ENCODE data around the gene ANKS1B.
A peak's percentile ranks its signal among the peaks of the same experiment; 100 is the strongest.

ANKS1B gene

DNA sequence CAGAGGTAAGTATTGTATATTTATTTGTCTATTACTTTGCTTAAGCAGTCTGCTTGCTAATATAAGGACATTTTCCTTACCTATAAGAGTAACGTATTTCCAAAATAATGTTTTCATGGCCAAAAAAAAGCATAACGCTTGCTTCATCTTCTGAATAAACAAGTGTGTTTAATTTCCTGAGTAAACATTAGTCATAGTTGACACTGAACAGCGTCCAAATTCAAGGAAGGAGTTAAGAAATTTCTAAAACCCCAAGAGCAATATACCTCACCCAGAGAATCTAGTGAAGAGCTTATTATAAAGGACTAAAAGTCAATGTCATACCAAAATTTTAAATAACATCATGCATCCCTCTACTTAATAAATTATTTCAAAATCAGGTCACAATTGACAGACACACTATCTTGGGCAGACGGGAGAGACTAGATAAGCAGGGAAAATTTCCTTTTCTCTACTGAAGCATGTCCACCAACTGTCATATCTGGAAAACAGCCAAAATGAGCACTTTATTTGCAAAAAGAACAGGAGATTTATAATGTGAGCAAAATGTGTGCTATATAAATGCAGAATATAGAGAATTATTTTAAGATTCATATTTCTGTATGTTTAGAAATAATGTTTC is 25.1 kb downstream of the ANKS1B start:
- no peak for DNase-seq

DNA sequence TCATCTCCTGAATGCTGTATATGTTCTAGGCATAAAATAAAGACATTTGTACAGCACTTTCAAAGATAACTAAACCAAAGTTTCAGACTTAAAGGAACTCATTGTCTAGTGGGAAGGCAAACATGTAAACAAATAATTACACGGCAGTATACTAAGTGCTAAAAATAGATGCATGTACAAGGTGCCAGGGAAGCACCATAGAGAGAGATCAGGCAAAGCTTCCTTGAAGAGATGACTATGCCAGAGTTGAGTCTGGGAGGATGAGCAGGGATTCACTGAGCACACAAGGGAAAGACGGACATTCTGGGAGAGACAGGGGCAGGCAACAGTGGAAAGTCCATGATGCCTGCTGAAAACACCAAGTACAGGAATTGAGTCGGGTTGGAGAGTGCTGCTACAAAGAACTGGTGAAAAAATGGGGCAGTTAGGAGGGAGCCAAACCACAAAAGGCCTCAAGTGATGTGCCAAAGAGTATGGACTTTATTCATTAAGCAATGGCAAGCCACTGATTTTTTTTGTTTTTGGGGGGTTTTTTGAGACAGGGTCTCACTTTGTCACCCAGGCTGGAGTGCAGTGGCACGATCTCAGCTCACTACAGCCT is 26.8 kb downstream of the ANKS1B start:
- DNase-seq: no peak

DNA sequence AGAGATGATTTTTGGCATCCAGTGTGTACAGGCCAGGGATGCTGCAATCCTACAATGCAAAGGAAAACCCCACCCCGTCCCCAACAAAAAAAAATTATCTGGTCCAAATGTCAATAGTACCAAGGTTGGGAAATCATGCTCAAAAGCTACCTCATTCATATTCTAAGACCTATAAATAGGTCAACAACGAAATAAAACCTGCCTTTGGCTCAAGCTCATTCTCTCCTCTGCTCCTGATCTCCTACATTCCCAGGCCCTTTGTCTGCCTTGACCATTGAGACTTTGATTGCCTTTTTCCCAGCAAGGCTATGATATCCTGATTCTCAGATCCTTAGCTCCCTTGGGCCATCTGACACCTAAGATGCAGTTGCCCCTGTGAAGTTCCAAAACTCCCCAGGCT is 30.0 kb downstream of the ANKS1B start:
- DNase-seq: no peak

DNA sequence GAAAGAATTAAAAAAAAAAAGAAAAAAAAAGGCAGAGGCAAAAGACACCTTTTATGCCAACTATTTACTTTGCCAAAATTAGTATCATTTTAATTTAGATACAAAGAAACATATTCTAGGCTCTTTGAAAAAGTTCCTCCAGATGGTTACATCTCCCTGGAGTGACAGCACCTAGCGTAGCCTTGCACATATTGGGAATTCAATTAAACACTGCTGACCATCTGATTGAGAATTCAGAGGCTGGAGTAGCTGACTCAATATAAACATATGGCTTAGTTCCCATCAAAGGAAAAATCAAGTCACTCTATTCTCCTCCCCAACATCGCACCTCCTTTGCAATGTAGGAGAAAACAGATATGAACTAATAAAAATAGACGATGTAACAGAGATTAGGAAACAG is 36.4 kb downstream of the ANKS1B start:
- no peak for DNase-seq

- no peak for DNase-seq
Measured at GRCh38 chr12:99946131-99946530, 38.6 kb downstream of the ANKS1B start.

GRCh38 chr12:99935608-99936007 is 49.1 kb downstream of the ANKS1B start:
- DNase-seq: no peak

DNA sequence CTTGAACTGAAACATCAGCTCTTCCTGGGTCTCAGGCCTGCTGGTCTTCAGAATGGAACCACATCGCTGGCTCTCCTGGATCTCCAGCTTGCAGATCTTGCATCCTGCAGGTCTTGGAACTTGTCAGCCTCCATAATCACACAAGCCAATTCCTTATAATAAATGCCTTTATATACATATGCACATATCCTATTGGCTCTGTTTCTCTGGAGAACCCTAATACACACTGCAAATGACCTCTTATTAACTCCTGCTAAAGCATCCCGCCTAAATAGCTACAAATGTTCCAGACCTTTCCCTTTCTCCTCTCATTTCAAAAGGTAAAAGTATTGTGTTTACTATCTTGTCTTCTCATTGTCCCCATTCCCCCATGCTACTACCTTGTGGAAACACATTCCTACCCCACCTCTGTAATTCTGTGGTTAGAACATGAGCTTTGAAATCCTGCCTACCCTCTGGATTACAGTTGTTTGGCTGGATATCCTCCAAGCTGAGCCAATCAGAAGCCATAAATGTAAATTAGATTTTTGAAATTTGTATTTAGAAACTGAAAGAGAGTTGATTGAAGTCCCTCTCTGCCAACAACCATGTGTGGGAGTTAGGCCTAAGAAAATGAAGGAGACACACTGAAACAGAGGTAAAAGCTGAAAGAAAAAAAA is 58.1 kb downstream of the ANKS1B start:
- DNase-seq: no peak

DNA sequence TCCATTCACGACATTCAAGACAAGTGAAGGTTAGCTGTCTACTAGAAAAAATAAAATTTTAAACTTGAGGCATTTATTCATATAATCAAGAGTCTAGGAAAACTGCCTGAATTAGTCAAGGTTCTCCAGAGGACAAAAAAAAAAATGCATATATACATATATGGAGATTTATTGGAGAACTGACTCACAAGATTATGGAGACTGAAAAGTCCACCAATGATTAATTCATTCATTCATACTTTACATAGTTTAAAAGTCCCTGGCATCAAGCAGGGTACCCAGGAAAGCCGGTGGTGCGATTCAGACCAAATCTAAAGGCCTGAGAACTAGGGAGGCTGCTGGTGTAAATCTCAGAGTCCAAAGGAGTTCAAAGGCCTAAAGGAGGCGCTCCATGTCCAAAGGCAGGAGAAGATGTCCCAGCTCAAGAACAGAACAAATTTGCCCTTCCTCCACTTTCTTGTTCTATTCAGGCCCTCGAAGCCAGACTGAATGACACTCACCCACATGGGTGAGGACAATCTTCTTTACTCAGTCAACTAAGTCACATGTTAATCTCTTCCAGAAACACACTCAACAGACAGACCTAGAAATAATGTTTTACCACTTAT is 64.3 kb downstream of the ANKS1B start:
- no peak for DNase-seq

GRCh38 chr12:99917711-99918402 is 66.9 kb downstream of the ANKS1B start:
- DNase-seq: no peak

- DNase-seq: no peak
Measured at GRCh38 chr12:99916555-99916954, 68.2 kb downstream of the ANKS1B start.

- DNase-seq: no peak
Measured at GRCh38 chr12:99915251-99916082, 69.3 kb downstream of the ANKS1B start.

DNA sequence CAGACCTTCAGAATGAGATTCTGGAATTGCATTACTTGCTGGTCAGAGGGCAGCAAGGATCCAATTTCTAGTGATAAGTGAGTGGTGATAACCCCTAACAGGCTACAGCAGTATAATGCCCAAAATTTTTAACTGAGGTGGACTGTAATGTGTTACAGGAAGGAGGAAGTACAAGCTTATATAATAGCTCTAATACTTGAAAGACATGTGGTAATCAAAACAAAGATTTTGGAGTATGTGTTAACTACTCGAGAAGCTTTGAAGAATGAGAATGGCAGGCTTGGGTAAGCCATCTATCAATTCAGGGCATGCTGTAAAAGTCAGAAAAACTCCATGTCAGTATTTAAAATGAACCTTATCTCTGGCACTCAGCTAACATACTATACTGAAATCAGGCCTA is 70.5 kb downstream of the ANKS1B start:
- DNase-seq: no peak

DNA sequence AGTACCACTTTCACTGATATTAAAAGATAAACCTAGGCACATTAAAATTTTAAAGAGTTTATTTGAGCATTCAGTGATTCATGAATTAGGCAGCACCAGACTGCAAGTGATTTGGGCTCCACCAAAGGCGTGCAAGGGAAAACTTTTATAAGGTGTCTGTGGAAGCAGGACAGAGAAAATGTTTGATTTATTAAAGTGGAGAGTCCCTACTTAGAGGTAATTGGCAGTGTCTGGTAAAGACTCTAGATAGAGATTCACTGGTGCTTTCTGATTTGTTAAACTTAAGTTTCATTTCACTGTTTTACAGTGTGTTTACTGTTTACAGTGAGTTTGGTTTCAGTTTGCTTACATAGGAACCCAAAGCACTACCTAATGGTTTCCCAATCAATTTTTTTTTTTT is 72.8 kb downstream of the ANKS1B start:
- no peak for DNase-seq

- DNase-seq: peak; percentile 61
Measured at GRCh38 chr12:99911081-99911480, 73.7 kb downstream of the ANKS1B start.

GRCh38 chr12:99910342-99910741 is 74.4 kb downstream of the ANKS1B start:
- no peak for DNase-seq

DNA sequence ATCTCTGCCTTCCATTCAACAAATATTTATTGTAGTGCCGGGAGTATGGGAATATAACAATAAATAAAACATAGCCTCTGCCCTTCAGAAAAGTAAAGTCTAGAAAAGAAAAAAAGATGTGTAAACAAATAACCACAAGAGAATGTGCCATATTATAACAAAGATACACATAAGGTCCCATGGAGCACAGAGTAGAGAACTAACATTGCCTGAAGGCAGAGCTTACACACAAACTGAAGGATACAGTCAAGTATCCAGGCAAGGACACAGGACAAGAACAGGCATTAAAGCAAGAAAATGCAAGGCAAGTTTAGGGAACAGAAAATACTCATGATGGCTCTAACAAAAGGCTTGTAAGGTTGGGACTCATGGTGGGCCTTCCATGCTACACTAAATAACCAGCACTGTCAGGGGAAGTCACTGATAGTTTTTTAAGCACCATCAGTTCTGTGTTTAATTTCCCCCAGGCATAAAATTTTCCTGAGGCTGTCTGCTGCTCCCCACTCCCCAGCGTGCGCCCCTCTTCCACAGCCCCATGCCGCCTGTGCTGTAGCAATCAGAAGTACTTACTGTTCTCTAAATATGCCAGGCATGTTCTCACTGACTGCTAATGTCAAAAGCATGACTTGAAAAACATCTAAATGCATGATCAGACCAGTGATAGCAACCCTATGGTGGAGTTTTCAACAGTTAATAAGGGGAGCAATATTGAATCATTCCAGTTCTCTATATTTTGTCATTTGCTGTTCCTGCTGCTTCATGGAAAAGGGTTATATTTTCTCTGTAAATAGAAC is 77.8 kb downstream of the ANKS1B start:
- DNase-seq: no peak

GRCh38 chr12:99901181-99901580 is 83.6 kb downstream of the ANKS1B start:
- no peak for DNase-seq

DNA sequence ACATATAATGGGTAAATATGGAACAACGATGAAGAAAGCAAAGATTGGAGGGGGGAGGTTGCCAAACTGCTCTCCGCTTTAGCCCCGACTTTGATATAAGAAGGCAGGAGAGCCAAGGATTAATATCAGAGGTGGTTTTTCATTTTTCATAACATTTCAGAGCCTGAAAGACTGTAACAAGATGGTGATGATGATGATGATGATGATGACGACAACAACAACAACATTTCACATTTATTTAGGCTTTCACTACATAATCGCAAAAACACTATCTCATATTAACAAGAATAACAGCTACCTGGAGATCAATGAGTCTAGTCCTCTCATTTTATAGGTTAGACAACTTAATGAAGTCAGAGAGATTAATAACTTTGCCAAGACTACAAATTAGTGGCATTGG is 86.1 kb downstream of the ANKS1B start:
- DNase-seq: no peak

GRCh38 chr12:99879439-99879838 is 105.3 kb downstream of the ANKS1B start:
- no peak for DNase-seq

DNA sequence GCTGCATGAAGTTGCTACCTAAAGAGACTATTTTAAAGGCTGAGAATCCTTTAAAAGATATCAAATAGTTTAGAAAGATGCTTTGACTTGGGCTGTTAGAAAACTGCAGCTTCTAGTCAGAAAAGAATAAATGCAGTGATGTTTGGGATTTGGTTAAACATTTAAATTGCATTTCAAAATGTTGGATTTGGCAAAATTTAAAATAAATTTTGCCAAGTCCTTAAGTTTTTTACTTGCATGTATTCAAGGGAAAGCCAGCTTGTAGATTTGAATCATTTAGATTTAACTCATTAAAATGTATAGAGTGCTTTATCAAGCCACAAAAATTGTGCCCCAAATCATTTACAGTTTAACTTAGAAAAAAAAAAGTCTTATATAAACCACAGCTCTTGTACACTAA is 109.7 kb downstream of the ANKS1B start:
- no peak for DNase-seq

DNA sequence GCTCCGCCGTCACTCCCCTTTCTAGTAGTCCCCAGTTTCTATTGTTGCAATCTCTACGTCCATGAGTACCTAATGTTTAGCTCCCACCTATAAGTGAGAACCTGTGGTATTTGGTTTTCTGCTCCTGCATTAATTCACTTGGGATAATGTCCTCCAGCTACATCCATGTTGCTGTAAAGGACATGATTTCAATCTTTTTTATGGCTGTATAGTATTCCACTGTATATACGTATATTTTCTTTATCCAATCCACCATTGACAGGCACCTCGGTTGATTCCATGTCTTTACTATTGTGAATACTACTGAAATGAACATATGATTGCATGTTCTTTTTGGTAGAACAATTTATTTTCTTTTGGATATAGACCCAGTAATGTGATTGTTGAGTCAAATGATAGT is 114.7 kb downstream of the ANKS1B start:
- no peak for DNase-seq

- DNase-seq: no peak
Measured at GRCh38 chr12:99861731-99862130, 123.0 kb downstream of the ANKS1B start.

Data from right hindlimb (tissue), 1 donor.